Smooth muscle cell (in vitro differentiated cells): ENCODE measurements around the gene CFAP221. TPM values are rescaled to one million over a fixed set of nuclear protein-coding genes. Genes with fewer than 3 reads are reported as not detected.

ENCODE experiments used
- DNase-seq: peaks from one replicate; lab custom pipeline; 2025; ENCODE audit not compliant: unreplicated experiment; lab: John Stamatoyannopoulos, UW
- H2AFZ ChIP-seq: fragments of 200-600 bp; sonication (generic); 2 replicates; pipeline ENCODE4 v1.6.0; 2016; ENCODE audit warnings: antibody characterized with exemption, low read depth, mild to moderate bottlenecking
- H3F3A ChIP-seq: fragments of 200-600 bp; sonication (generic); 2 replicates; pipeline ENCODE4 v1.6.0; 2017; ENCODE audit warnings: antibody characterized with exemption, low read depth
- H3K27ac ChIP-seq: fragments of 200-600 bp; sonication (generic); 2 replicates; pipeline ENCODE4 v1.5.1; 2016; ENCODE audit warnings: low read depth, mild to moderate bottlenecking
- H3K27me3 ChIP-seq: fragments of 200-600 bp; sonication (generic); 2 replicates; pipeline ENCODE4 v1.6.1; 2016; ENCODE audit warnings: low read depth, mild to moderate bottlenecking
- H3K36me3 ChIP-seq: fragments of 200-600 bp; sonication (generic); 2 replicates; pipeline ENCODE4 v1.5.1; 2016; ENCODE audit warnings: low read depth
- H3K4me1 ChIP-seq: fragments of 200-600 bp; sonication (generic); 2 replicates; pipeline ENCODE4 v1.5.1; 2016; ENCODE audit warnings: low read depth
- H3K4me2 ChIP-seq: fragments of 200-600 bp; sonication (generic); 2 replicates; pipeline ENCODE4 v1.6.0; 2016; ENCODE audit warnings: mild to moderate bottlenecking
- H3K4me3 ChIP-seq: fragments of 200-600 bp; sonication (generic); 2 replicates; pipeline ENCODE4 v1.5.1; 2016; ENCODE audit warnings: mild to moderate bottlenecking
- H3K79me2 ChIP-seq: fragments of 200-600 bp; sonication (generic); 2 replicates; pipeline ENCODE4 v1.6.0; 2016; ENCODE audit warnings: low read depth, mild to moderate bottlenecking
- H3K9ac ChIP-seq: fragments of 200-600 bp; sonication (generic); 2 replicates; pipeline ENCODE4 v1.6.0; 2016; ENCODE audit warnings: low read depth
- H3K9me3 ChIP-seq: fragments of 200-600 bp; sonication (generic); replicated peaks from 2 replicates; pipeline ENCODE4 v1.5.1; 2016; ENCODE audit warnings: low read depth
- H4K20me1 ChIP-seq: fragments of 200-600 bp; sonication (generic); 2 replicates; pipeline ENCODE4 v1.6.0; 2016; ENCODE audit warnings: low read depth
- CTCF ChIP-seq: fragments of 200-600 bp; sonication (generic); IDR thresholded peaks from 2 replicates; pipeline ENCODE4 v1.5.1; 2017; ENCODE audit warnings: borderline replicate concordance, mild to moderate bottlenecking, antibody characterized with exemption; ENCODE audit not compliant: insufficient read depth, poor library complexity, severe bottlenecking
- WGBS: methylation state at CpG from one replicate; pipeline ENCODE4 v1.1.7; 2016; ENCODE audit warnings: low lambda C conversion rate; 5-methylcytosine and 5-hydroxymethylcytosine counted together
- polyA plus RNA-seq: library from polyadenylated mRNA; unstranded; fragments of >200 nt; fragmentation: Nextera tagmentation; extraction: Ambion mirVana; gene quantifications from 2 replicates; pipeline ENCODE4 v1.2.1, GENCODE V29; 2016
- total RNA-seq: library from RNA; depleted of rRNA; stranded (reverse); fragments of >200 nt; gene quantifications from 2 replicates; pipeline ENCODE4 v1.2.3, GENCODE V29; 2014

Gene CFAP221
- total and polyA plus RNA-seq, 2 experiments from 2014 or later = 0.17 to 0.31 TPM

DNA sequence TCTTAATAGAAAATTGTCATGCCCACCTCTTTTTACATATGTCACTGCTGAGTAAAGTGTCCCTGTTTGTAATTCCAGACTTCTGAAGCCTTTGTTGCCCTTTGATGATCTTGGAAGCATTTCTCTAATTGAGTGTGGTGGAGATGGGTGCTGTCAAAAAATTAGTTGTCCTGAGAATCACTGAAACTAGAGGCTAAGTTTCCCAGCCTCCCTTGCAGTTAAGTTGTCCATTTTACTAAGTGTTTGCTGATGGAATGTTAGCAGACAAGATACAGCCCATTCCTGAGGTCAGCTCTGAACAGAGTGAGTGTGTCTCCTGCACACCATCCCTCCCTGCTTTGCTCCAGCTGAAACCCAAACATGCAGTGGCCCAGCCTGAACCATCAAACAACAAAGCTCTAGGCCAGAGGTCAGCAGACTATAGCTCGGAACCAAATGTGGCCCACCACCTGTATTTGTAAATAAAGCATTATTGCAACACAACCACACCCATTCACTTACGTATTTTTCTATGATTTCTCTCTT, 106.7 kb downstream of the CFAP221 start:
- Histone ChIP-seq H3K4me1 (no peaks in the 10 kb centered on the region), H4K20me1 (no peaks in the 10 kb centered on the region), H3K4me2 (no peak overlapping the region), H3K9me3 (no peaks in the 10 kb centered on the region), H3F3A (no peaks in the 10 kb centered on the region), H3K27me3 (no peaks in the 10 kb centered on the region), H2AFZ (no peak overlapping the region), H3K79me2 (no peaks in the 10 kb centered on the region), H3K9ac (no peak overlapping the region), H3K27ac (no peak overlapping the region), H3K36me3 (no peaks in the 10 kb centered on the region), H3K4me3 (no peak overlapping the region)
- TF ChIP-seq CTCF = no peak
- 61% methylated on average over 2 of the region's 2 CpGs for WGBS
- no peak for DNase-seq

DNA sequence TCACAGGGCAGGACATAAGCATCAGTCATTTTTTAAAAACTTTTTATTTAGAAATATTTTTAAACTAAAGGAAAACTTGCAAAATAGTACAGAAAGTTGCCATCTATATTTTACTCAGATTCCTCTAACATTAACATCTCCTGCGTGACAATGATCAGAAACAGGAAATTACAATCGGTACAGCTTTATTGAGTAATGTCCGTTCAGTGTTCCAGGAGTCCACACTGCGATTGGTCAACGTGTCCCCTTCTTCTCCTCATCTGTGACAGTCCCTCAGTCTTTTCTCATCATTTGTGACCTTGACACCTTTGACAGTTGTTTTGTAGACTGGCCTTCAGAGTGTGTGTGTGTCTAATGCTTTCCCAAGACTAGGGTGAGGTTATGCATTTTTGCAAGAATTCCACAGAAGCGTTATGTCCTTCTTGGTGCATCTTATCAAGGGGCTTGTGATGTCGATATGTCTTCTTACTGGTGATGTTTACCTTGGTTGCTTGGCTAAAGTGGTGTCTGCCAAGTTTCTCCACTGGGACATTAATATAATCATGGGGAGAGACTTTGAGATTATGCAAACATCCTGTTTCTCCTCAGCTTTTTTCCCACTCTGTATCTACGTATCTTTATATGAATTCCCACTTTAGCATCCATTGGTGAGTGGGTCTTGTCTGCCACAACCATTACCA, 113.4 kb downstream of the CFAP221 start:
- H3K4me2 ChIP-seq = no peak overlapping the region
- H3K9me3 ChIP-seq = no peaks in the 10 kb centered on the region
- no peaks in the 10 kb centered on the region for H3K36me3 ChIP-seq
- H3K9ac ChIP-seq = no peak overlapping the region
- no peaks in the 10 kb centered on the region for H3K27me3 ChIP-seq
- no peak overlapping the region for H2AFZ ChIP-seq
- no peak overlapping the region for H3K27ac ChIP-seq
- no peak for TF ChIP-seq CTCF
- no peaks in the 10 kb centered on the region for H3F3A ChIP-seq
- 87% methylated on average over 8 of the region's 8 CpGs for WGBS
- H3K4me3 ChIP-seq = no peak overlapping the region
- no peaks in the 10 kb centered on the region for H4K20me1 ChIP-seq
- H3K4me1 ChIP-seq = no peaks in the 10 kb centered on the region
- no peak for DNase-seq
- H3K79me2 ChIP-seq = no peaks in the 10 kb centered on the region

- H3K27me3 ChIP-seq = no peaks in the 10 kb centered on the region
- peak; percentile 87 for TF ChIP-seq CTCF
- no peak for DNase-seq
Observed at GRCh38 chr2:119659601-119660342, 115.5 kb downstream of the CFAP221 start.

More at GRCh38 chr2:119659601-119660342, 115.5 kb downstream of the CFAP221 start:
- no peaks in the 10 kb centered on the region for H4K20me1 ChIP-seq
- WGBS = 72% methylated on average over 8 of the region's 8 CpGs
- no peak overlapping the region for H3K9ac ChIP-seq
- H3K79me2 ChIP-seq = no peaks in the 10 kb centered on the region
- no peaks in the 10 kb centered on the region for H3K36me3 ChIP-seq
- H3K27ac ChIP-seq = no peak overlapping the region
- no peak overlapping the region for H3K4me2 ChIP-seq
- H3F3A ChIP-seq = no peaks in the 10 kb centered on the region
- H3K9me3 ChIP-seq = no peaks in the 10 kb centered on the region
- H2AFZ ChIP-seq = no peak overlapping the region
- no peak overlapping the region for H3K4me3 ChIP-seq
- no peaks in the 10 kb centered on the region for H3K4me1 ChIP-seq
